Right lobe of liver (tissue), 6 donors: Measurements from ENCODE around the gene GRM8. TPM values are rescaled to one million over a fixed set of nuclear protein-coding genes. Genes with fewer than 3 reads are reported as not detected.

ENCODE experiments used
- ATAC-seq, 4 donors: fragments of 200-7000 bp; cut with Tn5 transposase; one replicate each; pipeline ENCODE4 v1.9.1; 2020; ENCODE audit warnings: mild to moderate bottlenecking in 4 of 4, moderate library complexity in 4 of 4
- DNase-seq, 3 donors: peaks; one replicate each; pipeline ENCODE4 v3.0.0-alpha.2; 2020
- H3K27ac ChIP-seq, 3 donors: fragments of 200-600 bp; one replicate each; pipeline ENCODE4 v1.8.0; 2022
- H3K27me3 ChIP-seq, 2 donors: fragments of 200-600 bp; one replicate each; pipeline ENCODE4 v1.8.0; 2022
- H3K36me3 ChIP-seq, 4 donors: fragments of 200-600 bp; sonication (generic) in 1 of 4; one replicate each; pipeline versions ENCODE4 v1.5.1 to v1.8.0; 2017 to 2022; ENCODE audit warnings: control low read depth in 1 of 4
- H3K4me1 ChIP-seq, 4 donors: fragments of 200-600 bp; sonication (generic) in 1 of 4; one replicate each; pipeline versions ENCODE4 v1.5.1 to v1.8.0; 2017 to 2022; ENCODE audit warnings: control low read depth in 1 of 4
- H3K4me3 ChIP-seq, 3 donors: fragments of 200-600 bp; one replicate each; pipeline ENCODE4 v1.8.0; 2022
- H3K9me3 ChIP-seq, 4 donors: fragments of 200-600 bp; sonication (generic) in 1 of 4; one replicate each; pipeline versions ENCODE4 v1.5.1 to v1.8.0; 2017 to 2022; ENCODE audit warnings: control low read depth in 1 of 4
- POLR2A ChIP-seq: fragments of 450-650 bp; IDR thresholded peaks from one replicate; pipeline ENCODE4 v1.6.1; 2017; ENCODE audit warnings: antibody characterized with exemption, mild to moderate bottlenecking
- WGBS: methylation state at CpG from one replicate; pipeline ENCODE4 v1.1.6; 2018; ENCODE audit warnings: low coverage, low lambda C conversion rate; ENCODE audit not compliant: insufficient coverage; ENCODE audit errors: missing lambda C conversion rate; 5-methylcytosine and 5-hydroxymethylcytosine counted together
- intact Hi-C, 2 donors: fragments of 100-400 bp; cut with DNase I; formaldehyde crosslinking; loops; one replicate each; pipeline versions ENCODE4 v1.11.2 to v1.14.1; 2022
- total RNA-seq, 6 experiments: library from RNA; depleted of rRNA in 2 of 6; stranded (reverse); fragments of >200 nt in 2 of 6; fragmentation: NEBNext Ultra II Directional in 3 of 6; extraction: Animal tissue kit (Norgen Biotek cat#: 25700) in 3 of 6; gene quantifications; one replicate each; pipeline versions ENCODE4 v1.1.0 to v1.2.4, GENCODE V29; 2016 to 2023
- TF ChIP-seq, protein P1 (sequence below), 4 donors: fragments of 200-600 bp in 3 of 4; fragments of 450-650 bp in 1 of 4; IDR thresholded peaks; one replicate each; pipeline versions ENCODE4 v1.5.1 to v1.8.0; 2016 to 2022; ENCODE audit warnings: antibody characterized with exemption in 4 of 4, mild to moderate bottlenecking in 2 of 4
- donor health status: DM: no; HTN: yes; CAD: no.
- donor health status: DM: no; HTN: no; CAD: no.
- donor health status: DM: no; HTN: no; CAD: no.
- donor health status: DM: no; HTN: yes; CAD: no.
- donor health status: DM: no; HTN: yes; CAD: no.

GRM8 gene
- total RNA-seq, 6 experiments from 2014 or later: 0.12 to 8.4 (median 2.7) TPM

DNA sequence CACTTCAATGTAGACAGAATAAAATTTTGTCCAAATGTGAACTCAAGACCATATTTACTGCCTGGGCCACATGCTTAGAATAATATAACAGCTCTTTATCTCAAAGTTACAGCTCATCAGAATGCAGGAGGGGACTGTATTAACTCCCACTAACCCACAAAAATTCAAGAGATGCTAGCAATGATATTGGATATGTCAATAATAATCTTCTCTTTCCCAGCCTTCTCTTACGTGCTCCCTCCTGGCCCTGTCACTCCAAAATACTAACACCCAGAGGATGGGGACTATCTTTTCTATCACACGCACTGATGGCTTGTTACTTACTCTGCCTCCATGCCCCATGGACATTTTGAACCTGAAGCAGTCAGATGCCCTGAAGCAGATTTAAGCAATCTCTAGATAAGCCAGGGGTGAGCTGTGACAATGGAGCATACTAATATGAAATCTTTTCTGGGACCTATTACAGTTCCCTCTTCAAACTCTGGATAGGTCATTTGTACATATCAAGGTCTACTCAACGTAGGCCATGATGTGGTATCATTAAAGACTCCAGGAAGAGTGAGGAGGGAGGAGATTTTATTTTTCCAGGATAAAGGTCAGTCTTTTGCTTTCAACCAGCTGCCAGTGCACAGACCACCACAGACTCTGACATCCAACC lies 803.0 kb downstream of the GRM8 start:
- WGBS: 57% methylated on average over 3 of the region's 3 CpGs
- DNase-seq: no peak
- intact Hi-C loops: no loop called here
- no peaks in the 10 kb centered on the region for H3K36me3 ChIP-seq
- TF ChIP-seq POLR2A: no peak
- TF ChIP-seq, protein P1, sequence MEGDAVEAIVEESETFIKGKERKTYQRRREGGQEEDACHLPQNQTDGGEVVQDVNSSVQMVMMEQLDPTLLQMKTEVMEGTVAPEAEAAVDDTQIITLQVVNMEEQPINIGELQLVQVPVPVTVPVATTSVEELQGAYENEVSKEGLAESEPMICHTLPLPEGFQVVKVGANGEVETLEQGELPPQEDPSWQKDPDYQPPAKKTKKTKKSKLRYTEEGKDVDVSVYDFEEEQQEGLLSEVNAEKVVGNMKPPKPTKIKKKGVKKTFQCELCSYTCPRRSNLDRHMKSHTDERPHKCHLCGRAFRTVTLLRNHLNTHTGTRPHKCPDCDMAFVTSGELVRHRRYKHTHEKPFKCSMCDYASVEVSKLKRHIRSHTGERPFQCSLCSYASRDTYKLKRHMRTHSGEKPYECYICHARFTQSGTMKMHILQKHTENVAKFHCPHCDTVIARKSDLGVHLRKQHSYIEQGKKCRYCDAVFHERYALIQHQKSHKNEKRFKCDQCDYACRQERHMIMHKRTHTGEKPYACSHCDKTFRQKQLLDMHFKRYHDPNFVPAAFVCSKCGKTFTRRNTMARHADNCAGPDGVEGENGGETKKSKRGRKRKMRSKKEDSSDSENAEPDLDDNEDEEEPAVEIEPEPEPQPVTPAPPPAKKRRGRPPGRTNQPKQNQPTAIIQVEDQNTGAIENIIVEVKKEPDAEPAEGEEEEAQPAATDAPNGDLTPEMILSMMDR (IDR thresholded peaks at IDR 0.05): no peak
- H3K4me3 ChIP-seq: no peak overlapping the region
- no peaks in the 10 kb centered on the region for H3K9me3 ChIP-seq
- no peaks in the 10 kb centered on the region for H3K4me1 ChIP-seq
- H3K27ac ChIP-seq: no peak overlapping the region
- no peaks in the 10 kb centered on the region for H3K27me3 ChIP-seq
- no peak for ATAC-seq

DNA sequence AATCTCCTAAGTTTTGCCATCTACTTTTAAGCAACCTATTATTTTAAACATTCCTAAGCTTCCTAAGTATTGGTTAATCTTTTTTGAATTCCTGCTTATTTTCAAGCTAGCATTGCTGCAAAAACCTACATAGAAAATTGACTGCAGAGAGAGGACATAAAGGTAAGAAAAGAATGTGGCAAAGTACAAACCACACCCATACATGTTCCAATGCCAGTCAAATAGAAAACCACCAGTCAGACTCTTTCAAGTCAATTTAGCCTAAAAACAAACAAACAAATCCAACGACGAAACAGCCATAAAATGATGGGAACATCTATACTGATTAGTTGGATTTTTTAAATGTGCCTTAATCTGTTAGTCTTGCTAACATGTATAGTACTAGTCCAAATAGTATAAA lies 804.8 kb downstream of the GRM8 start:
- no peak for DNase-seq
- ATAC-seq: no peak

DNA sequence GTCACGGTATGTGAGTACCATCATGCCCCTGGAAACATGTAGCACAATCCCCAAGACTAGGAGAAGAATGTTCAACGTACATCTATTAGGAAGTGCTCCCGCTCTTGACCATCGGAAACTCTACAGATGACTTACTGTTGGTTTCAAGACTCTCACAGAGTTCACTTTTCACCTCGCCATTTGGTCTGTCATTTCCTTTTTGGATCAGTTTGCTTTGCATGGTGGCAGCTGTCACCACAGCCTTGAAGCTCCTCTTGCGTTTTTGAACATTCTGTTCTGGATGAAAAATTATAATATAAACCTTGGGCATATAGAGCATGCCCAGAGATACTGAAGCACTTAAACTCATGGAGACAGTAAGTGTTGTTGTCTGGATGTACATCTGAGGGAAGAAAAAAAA lies 806.8 kb downstream of the GRM8 start:
- no peaks in the 10 kb centered on the region for H3K27me3 ChIP-seq
- H3K27ac ChIP-seq: no peak overlapping the region
- TF ChIP-seq, protein P1 (IDR thresholded peaks at IDR 0.05): no peak
- ATAC-seq: no peak
- H3K4me1 ChIP-seq: no peaks in the 10 kb centered on the region
- intact Hi-C loops: no loop called here
- 69% methylated on average over 6 of the region's 6 CpGs for WGBS
- H3K9me3 ChIP-seq: no peaks in the 10 kb centered on the region
- no peaks in the 10 kb centered on the region for H3K36me3 ChIP-seq
- H3K4me3 ChIP-seq: no peak overlapping the region
- no peak for DNase-seq

More for the DNA sequence above, 804.8 kb downstream of the GRM8 start:
- H3K27me3 ChIP-seq: no peaks in the 10 kb centered on the region
- H3K4me3 ChIP-seq: no peak overlapping the region
- no peak overlapping the region for H3K27ac ChIP-seq
- H3K9me3 ChIP-seq: no peaks in the 10 kb centered on the region
- WGBS: 61% methylated on average over 2 of the region's 2 CpGs
- H3K36me3 ChIP-seq: no peaks in the 10 kb centered on the region
- intact Hi-C loops: no loop called here
- H3K4me1 ChIP-seq: no peaks in the 10 kb centered on the region
- no peak for TF ChIP-seq POLR2A

DNA sequence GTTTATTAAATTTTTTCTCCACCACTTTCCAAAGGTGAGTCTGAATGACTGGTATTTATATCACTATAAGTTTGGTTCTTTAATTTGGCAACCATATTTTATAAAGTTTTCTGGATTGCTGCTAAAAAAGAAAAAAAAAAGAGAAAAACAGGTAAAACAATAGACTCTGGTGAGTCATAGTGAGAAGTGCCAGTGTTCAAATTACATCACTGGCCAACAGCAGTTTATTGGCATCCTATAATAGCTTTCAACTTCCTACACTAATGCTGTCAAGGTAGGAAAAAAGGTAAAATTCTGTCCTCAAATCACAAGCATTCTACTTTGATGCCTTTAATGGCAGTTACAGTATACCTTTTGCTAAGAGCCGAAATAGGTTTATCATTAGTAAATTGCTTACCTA lies 808.8 kb downstream of the GRM8 start:
- ATAC-seq: no peak
- TF ChIP-seq POLR2A: no peak
- TF ChIP-seq, protein P1 (IDR thresholded peaks at IDR 0.05): no peak
- Histone ChIP-seq H3K36me3 (no peaks in the 10 kb centered on the region), H3K27me3 (no peaks in the 10 kb centered on the region), H3K4me3 (no peak overlapping the region), H3K27ac (no peak overlapping the region), H3K9me3 (no peaks in the 10 kb centered on the region), H3K4me1 (no peaks in the 10 kb centered on the region)
- intact Hi-C loops: no loop called here
- DNase-seq: no peak
- WGBS: 78% methylated on average over 1 of the region's 1 CpG

DNA sequence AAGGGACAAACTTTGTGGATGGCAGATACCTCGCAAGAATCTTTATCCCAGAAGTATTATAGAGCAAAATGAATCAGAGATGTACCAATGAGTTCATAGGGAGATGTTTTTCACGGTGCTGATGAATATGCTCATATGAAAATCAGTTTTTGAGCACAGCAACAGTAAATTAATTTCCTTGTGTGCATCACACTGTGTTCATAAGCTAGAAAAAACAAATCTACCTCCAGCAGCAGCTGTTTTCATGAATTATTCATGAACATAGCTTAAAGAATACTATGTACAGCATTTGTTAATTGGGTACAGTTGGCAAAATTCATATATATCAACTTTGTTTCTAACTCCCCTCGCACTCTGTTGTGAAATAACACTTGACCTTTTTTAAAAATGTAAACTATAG lies 809.8 kb downstream of the GRM8 start:
- Histone ChIP-seq H3K27ac (no peak overlapping the region), H3K9me3 (no peaks in the 10 kb centered on the region), H3K4me1 (no peaks in the 10 kb centered on the region), H3K4me3 (no peak overlapping the region), H3K27me3 (no peaks in the 10 kb centered on the region), H3K36me3 (no peaks in the 10 kb centered on the region)
- TF ChIP-seq POLR2A: no peak
- TF ChIP-seq, protein P1 (IDR thresholded peaks at IDR 0.05): no peak
- no peak for ATAC-seq
- intact Hi-C loops: no loop called here
- DNase-seq: no peak
- WGBS: 57% methylated on average over 3 of the region's 3 CpGs
